ENCODE results near the gene TCF3.
"Not testable (repeated sequence)": the region's sequence is repeated elsewhere in the genome, so short reads cannot be mapped to it uniquely, and the experiment has no call there.

The TCF3 gene

GRCh38 chr19:1671716-1672037 is 19.3 kb upstream of the TCF3 start:
- peaks cover 4% of the 10 kb centered on the region for H3K4me1 ChIP-seq (ENCODE audit: control insufficient read depth, insufficient read depth, low read length)
- DNase-seq (ENCODE audit: low read depth), result no peak
- no peaks in the 10 kb centered on the region for H3K36me3 ChIP-seq (ENCODE audit: control insufficient read depth, insufficient read depth, low read length, severe bottlenecking)
- H3K4me3 ChIP-seq (ENCODE audit: low read length), result no peak overlapping the region
- no peaks in the 10 kb centered on the region for H3K9me3 ChIP-seq (ENCODE audit: control insufficient read depth, low read length)
- no peak overlapping the region for H3K9ac ChIP-seq (ENCODE audit: low read length)
- H3K27me3 ChIP-seq (replicated peaks; ENCODE audit: control insufficient read depth, insufficient read depth, low read length), result peaks cover 30% of the 10 kb centered on the region

- not testable (repeated sequence) for H3K36me3 ChIP-seq (ENCODE audit: control insufficient read depth, insufficient read depth, low read length, severe bottlenecking); H3K9me3 ChIP-seq (ENCODE audit: control insufficient read depth, low read length); DNase-seq (ENCODE audit: low read depth); H3K9ac ChIP-seq (ENCODE audit: low read length); H3K4me1 ChIP-seq (ENCODE audit: control insufficient read depth, insufficient read depth, low read length); H3K4me3 ChIP-seq (ENCODE audit: low read length)
- peaks cover 22% of the 10 kb centered on the region for H3K27me3 ChIP-seq (replicated peaks; ENCODE audit: control insufficient read depth, insufficient read depth, low read length)
Observed at GRCh38 chr19:1670747-1671146, 18.3 kb upstream of the TCF3 start.

GRCh38 chr19:1668486-1669270 is 16.3 kb upstream of the TCF3 start:
- DNase-seq (ENCODE audit: low read depth), result peak; percentile 36
- Histone ChIP-seq H3K4me3 (ENCODE audit: low read length) (no peak overlapping the region), H3K4me1 (ENCODE audit: control insufficient read depth, insufficient read depth, low read length) (peaks cover 4% of the 10 kb centered on the region), H3K27me3 (replicated peaks; ENCODE audit: control insufficient read depth, insufficient read depth, low read length) (peaks cover 15% of the 10 kb centered on the region), H3K36me3 (ENCODE audit: control insufficient read depth, insufficient read depth, low read length, severe bottlenecking) (no peaks in the 10 kb centered on the region), H3K9ac (ENCODE audit: low read length) (no peak overlapping the region), H3K9me3 (ENCODE audit: control insufficient read depth, low read length) (no peaks in the 10 kb centered on the region)

- Histone ChIP-seq H3K27me3 (replicated peaks; ENCODE audit: control insufficient read depth, insufficient read depth, low read length) (peaks cover 11% of the 10 kb centered on the region), H3K4me3 (ENCODE audit: low read length) (no peak overlapping the region)
Observed at GRCh38 chr19:1668048-1668485, 15.7 kb upstream of the TCF3 start.

GRCh38 chr19:1665565-1666047 is 13.2 kb upstream of the TCF3 start:
- H3K27me3 ChIP-seq (replicated peaks; ENCODE audit: control insufficient read depth, insufficient read depth, low read length), result peaks cover 8% of the 10 kb centered on the region
- no peak for DNase-seq (ENCODE audit: low read depth)
- H3K4me3 ChIP-seq (ENCODE audit: low read length), result no peak overlapping the region
- no peaks in the 10 kb centered on the region for H3K9me3 ChIP-seq (ENCODE audit: control insufficient read depth, low read length)
- no peaks in the 10 kb centered on the region for H3K36me3 ChIP-seq (ENCODE audit: control insufficient read depth, insufficient read depth, low read length, severe bottlenecking)
- no peak overlapping the region for H3K9ac ChIP-seq (ENCODE audit: low read length)
- H3K4me1 ChIP-seq (ENCODE audit: control insufficient read depth, insufficient read depth, low read length), result peaks cover 4% of the 10 kb centered on the region

More at GRCh38 chr19:1668048-1668485, 15.7 kb upstream of the TCF3 start:
- H3K9ac ChIP-seq (ENCODE audit: low read length), result no peak overlapping the region
- DNase-seq (ENCODE audit: low read depth), result no peak
- H3K4me1 ChIP-seq (ENCODE audit: control insufficient read depth, insufficient read depth, low read length), result peaks cover 4% of the 10 kb centered on the region
- H3K9me3 ChIP-seq (ENCODE audit: control insufficient read depth, low read length), result no peaks in the 10 kb centered on the region
- no peaks in the 10 kb centered on the region for H3K36me3 ChIP-seq (ENCODE audit: control insufficient read depth, insufficient read depth, low read length, severe bottlenecking)

GRCh38 chr19:1663852-1664251 is 11.4 kb upstream of the TCF3 start:
- Histone ChIP-seq H3K9me3 (ENCODE audit: control insufficient read depth, low read length) (no peaks in the 10 kb centered on the region), H3K4me1 (ENCODE audit: control insufficient read depth, insufficient read depth, low read length) (peaks cover 4% of the 10 kb centered on the region), H3K36me3 (ENCODE audit: control insufficient read depth, insufficient read depth, low read length, severe bottlenecking) (no peaks in the 10 kb centered on the region), H3K27me3 (replicated peaks; ENCODE audit: control insufficient read depth, insufficient read depth, low read length) (peaks cover 8% of the 10 kb centered on the region), H3K9ac (ENCODE audit: low read length) (no peak overlapping the region), H3K4me3 (ENCODE audit: low read length) (no peak overlapping the region)
- no peak for DNase-seq (ENCODE audit: low read depth)

- not testable (repeated sequence) for H3K4me1 ChIP-seq (ENCODE audit: control insufficient read depth, insufficient read depth, low read length); DNase-seq (ENCODE audit: low read depth); H3K4me3 ChIP-seq (ENCODE audit: low read length); H3K36me3 ChIP-seq (ENCODE audit: control insufficient read depth, insufficient read depth, low read length, severe bottlenecking); H3K27me3 ChIP-seq (replicated peaks; ENCODE audit: control insufficient read depth, insufficient read depth, low read length); H3K9me3 ChIP-seq (ENCODE audit: control insufficient read depth, low read length); H3K9ac ChIP-seq (ENCODE audit: low read length)
Observed at GRCh38 chr19:1663227-1663626, 10.8 kb upstream of the TCF3 start.

GRCh38 chr19:1661995-1662394 is 9.6 kb upstream of the TCF3 start:
- H3K9me3 ChIP-seq (ENCODE audit: control insufficient read depth, low read length), result no peaks in the 10 kb centered on the region
- no peak overlapping the region for H3K4me3 ChIP-seq (ENCODE audit: low read length)
- no peaks in the 10 kb centered on the region for H3K4me1 ChIP-seq (ENCODE audit: control insufficient read depth, insufficient read depth, low read length)
- no peaks in the 10 kb centered on the region for H3K36me3 ChIP-seq (ENCODE audit: control insufficient read depth, insufficient read depth, low read length, severe bottlenecking)
- DNase-seq (ENCODE audit: low read depth), result no peak
- H3K9ac ChIP-seq (ENCODE audit: low read length), result no peak overlapping the region
- no peaks in the 10 kb centered on the region for H3K27me3 ChIP-seq (replicated peaks; ENCODE audit: control insufficient read depth, insufficient read depth, low read length)

- no peak for DNase-seq (ENCODE audit: low read depth)
- Histone ChIP-seq H3K9me3 (ENCODE audit: control insufficient read depth, low read length) (no peaks in the 10 kb centered on the region), H3K9ac (ENCODE audit: low read length) (no peak overlapping the region), H3K36me3 (ENCODE audit: control insufficient read depth, insufficient read depth, low read length, severe bottlenecking) (no peaks in the 10 kb centered on the region), H3K4me3 (ENCODE audit: low read length) (no peak overlapping the region), H3K4me1 (ENCODE audit: control insufficient read depth, insufficient read depth, low read length) (no peaks in the 10 kb centered on the region), H3K27me3 (replicated peaks; ENCODE audit: control insufficient read depth, insufficient read depth, low read length) (no peaks in the 10 kb centered on the region)
Observed at GRCh38 chr19:1659084-1659427, 6.6 kb upstream of the TCF3 start.

- H3K9ac ChIP-seq (ENCODE audit: low read length), result no peak overlapping the region
- H3K4me3 ChIP-seq (ENCODE audit: low read length), result no peak overlapping the region
- no peaks in the 10 kb centered on the region for H3K27me3 ChIP-seq (replicated peaks; ENCODE audit: control insufficient read depth, insufficient read depth, low read length)
- no peaks in the 10 kb centered on the region for H3K9me3 ChIP-seq (ENCODE audit: control insufficient read depth, low read length)
- H3K36me3 ChIP-seq (ENCODE audit: control insufficient read depth, insufficient read depth, low read length, severe bottlenecking), result no peaks in the 10 kb centered on the region
- no peaks in the 10 kb centered on the region for H3K4me1 ChIP-seq (ENCODE audit: control insufficient read depth, insufficient read depth, low read length)
- no peak for DNase-seq (ENCODE audit: low read depth)
Observed at GRCh38 chr19:1658150-1659083, 6.0 kb upstream of the TCF3 start.

GRCh38 chr19:1657746-1658145 is 5.3 kb upstream of the TCF3 start:
- no peak overlapping the region for H3K9ac ChIP-seq (ENCODE audit: low read length)
- no peak overlapping the region for H3K4me3 ChIP-seq (ENCODE audit: low read length)
- DNase-seq (ENCODE audit: low read depth), result no peak

More at GRCh38 chr19:1657746-1658145, 5.3 kb upstream of the TCF3 start:
- Histone ChIP-seq H3K9me3 (ENCODE audit: control insufficient read depth, low read length) (no peaks in the 10 kb centered on the region), H3K4me1 (ENCODE audit: control insufficient read depth, insufficient read depth, low read length) (no peaks in the 10 kb centered on the region), H3K36me3 (ENCODE audit: control insufficient read depth, insufficient read depth, low read length, severe bottlenecking) (no peaks in the 10 kb centered on the region), H3K27me3 (replicated peaks; ENCODE audit: control insufficient read depth, insufficient read depth, low read length) (no peaks in the 10 kb centered on the region)
